T-cell (primary cell): ENCODE measurements around the gene RHOB. TPM values are rescaled to one million over a fixed set of nuclear protein-coding genes. Genes with fewer than 3 reads are reported as not detected.
A peak's percentile ranks its signal among the peaks of the same experiment; 100 is the strongest.
"Not testable (repeated sequence)": the region's sequence is repeated elsewhere in the genome, so short reads cannot be mapped to it uniquely, and the experiment has no call there.

ENCODE experiments used
- ATAC-seq, 4 experiments: fragments of 200-7000 bp in 3 of 4; fragments of 150-1000 bp in 1 of 4; cut with Tn5 transposase; replicated peaks in 1 of 4; 1 replicate in 3 of 4; 2 replicates in 1 of 4; pipeline ENCODE4 v1.10.0; 2021; ENCODE audit warnings: moderate library complexity in 3 of 4, mild to moderate bottlenecking in 2 of 4, moderate number of reproducible peaks in 1 of 4
- CTCF ChIA-PET, 2 donors: fragments of 300-600 bp; sonication (Branson Sonifier 250); formaldehyde crosslinking; loops; one replicate each; lab custom pipeline; 2022; ENCODE audit warnings: antibody characterized with exemption in 2 of 2; lab: Charles Lee
- POLR2A ChIA-PET, 2 donors: fragments of 300-600 bp; sonication (Branson Sonifier 250); formaldehyde crosslinking; loops; one replicate each; lab custom pipeline; 2022; ENCODE audit warnings: antibody characterized with exemption in 2 of 2; lab: Charles Lee
- DNase-seq, 35 experiments: peaks; one replicate each; pipeline versions ENCODE4 v3.0.0 to v3.0.0-alpha.2; 2013 to 2023
- H3K27ac ChIP-seq: one replicate; pipeline ENCODE4 v1.5.1; 2013; ENCODE audit warnings: low read length
- H3K27me3 ChIP-seq, 2 experiments: replicated peaks in 1 of 2; 1 replicate in 1 of 2; 2 replicates in 1 of 2; pipeline versions ENCODE4 v1.6.1 to v1.7.0; 2013; ENCODE audit warnings: low read length in 1 of 2, mixed read lengths in 1 of 2; ENCODE audit not compliant: control insufficient read depth in 2 of 2, insufficient read depth in 2 of 2; ENCODE audit errors: extremely low read depth in 1 of 2
- H3K36me3 ChIP-seq, 2 donors: 1 replicate in 1 of 2; 2 replicates in 1 of 2; pipeline versions ENCODE4 v1.6.1 to v1.7.0; 2013; ENCODE audit warnings: low read length in 1 of 2; ENCODE audit not compliant: control insufficient read depth in 2 of 2, insufficient read depth in 1 of 2; ENCODE audit errors: extremely low read depth in 1 of 2
- H3K4me1 ChIP-seq, 2 experiments: 1 replicate in 1 of 2; 2 replicates in 1 of 2; pipeline versions ENCODE4 v1.6.1 to v1.7.0; 2013; ENCODE audit warnings: low read length in 2 of 2, mixed read lengths in 1 of 2; ENCODE audit not compliant: insufficient read depth in 2 of 2, control insufficient read depth in 1 of 2; ENCODE audit errors: extremely low read depth in 1 of 2
- H3K4me3 ChIP-seq, 2 donors: 1 replicate in 1 of 2; 2 replicates in 1 of 2; pipeline versions ENCODE4 v1.5.1 to v1.7.0; 2013; ENCODE audit warnings: mild to moderate bottlenecking in 2 of 2, low read length in 1 of 2, moderate library complexity in 1 of 2; ENCODE audit not compliant: control insufficient read depth in 1 of 2; ENCODE audit errors: extremely low read depth in 1 of 2
- H3K9me3 ChIP-seq: 2 replicates; pipeline ENCODE4 v1.7.0; 2013
- H3K27ac Mint-ChIP-seq, 2 donors: one replicate each; pipeline ENCODE4 v1.8.0; 2020 to 2021; ENCODE audit warnings: mild to moderate bottlenecking in 2 of 2, mixed read lengths in 2 of 2
- H3K27me3 Mint-ChIP-seq, 2 donors: one replicate each; pipeline ENCODE4 v1.8.0; 2021 to 2022; ENCODE audit warnings: mixed read lengths in 2 of 2
- H3K36me3 Mint-ChIP-seq: one replicate; pipeline ENCODE4 v1.8.0; 2021; ENCODE audit warnings: mixed read lengths
- H3K4me1 Mint-ChIP-seq, 3 donors: one replicate each; pipeline ENCODE4 v1.8.0; 2020 to 2022; ENCODE audit warnings: mixed read lengths in 3 of 3, mild to moderate bottlenecking in 1 of 3
- H3K4me3 Mint-ChIP-seq, 3 donors: one replicate each; pipeline ENCODE4 v1.8.0; 2020 to 2022; ENCODE audit warnings: mild to moderate bottlenecking in 3 of 3, mixed read lengths in 3 of 3, moderate library complexity in 3 of 3
- H3K9me3 Mint-ChIP-seq, 3 donors: one replicate each; pipeline ENCODE4 v1.8.0; 2020 to 2022; ENCODE audit warnings: mixed read lengths in 3 of 3
- WGBS: methylation state at CpG from one replicate; pipeline ENCODE4 v1.1.5; 2013; ENCODE audit warnings: missing lambda C conversion rate; ENCODE audit not compliant: insufficient coverage; 5-methylcytosine and 5-hydroxymethylcytosine counted together
- total RNA-seq, 35 experiments: library from RNA in 6 of 35; stranded (reverse) in 6 of 35; fragments of 120-200 nt in 1 of 35; gene quantifications; one replicate each; pipeline versions ENCODE4 v1.2.1 to v1.2.4 and lab custom pipeline; 2013 to 2026

The RHOB gene
- total RNA-seq, 5 donors from 2014 or later (not counting 1 experiment from before 2014, with no cell fraction given) = 11.4 to 42.4 (median 14.7) TPM

DNA sequence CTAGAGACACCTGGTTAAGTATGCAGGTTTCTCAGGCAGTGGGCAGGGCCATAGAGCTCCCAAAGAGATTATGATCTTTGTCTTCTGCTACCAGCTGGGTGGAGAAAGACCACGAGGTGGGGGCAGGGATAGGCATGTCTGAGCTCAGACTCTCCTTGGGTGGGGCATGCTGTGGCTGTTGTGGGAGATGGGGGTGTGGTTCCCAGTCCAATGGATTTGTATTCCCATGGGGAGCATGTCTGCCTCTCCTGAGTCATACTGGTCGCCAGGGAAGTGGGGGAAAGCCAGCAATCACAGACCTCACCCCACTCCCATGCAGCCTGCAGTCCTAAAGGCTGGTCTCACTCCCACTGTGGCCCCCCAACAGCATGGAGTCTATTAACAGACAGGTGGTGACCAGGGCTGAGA lies 31.4 kb upstream of the RHOB start:
- Histone ChIP-seq H3K4me3 (no peak overlapping the region), H3K36me3 (no peaks in the 10 kb centered on the region), H3K9me3 (no peaks in the 10 kb centered on the region), H3K4me1 (no peaks in the 10 kb centered on the region), H3K27me3 (peaks cover 0 to 23% of the 10 kb centered on the region in 2 experiments), H3K27ac (no peak overlapping the region)
- no peak overlapping the region for H3K27ac Mint-ChIP-seq
- ChIA-PET CTCF (interaction anchor here in 1 of 2 donors (0.8 kb wide), 1 partner anchor 43 kb away, joined by 6 read pairs; no protein-coding TSS in a partner anchor), POLR2A (no interaction called here)
- no peaks in the 10 kb centered on the region for H3K9me3 Mint-ChIP-seq
- 57% methylated on average over 2 of the region's 2 CpGs for WGBS
- ATAC-seq = no peak
- peaks cover 3% of the 10 kb centered on the region for H3K36me3 Mint-ChIP-seq
- DNase-seq = no peak
- H3K27me3 Mint-ChIP-seq = peaks cover 6 to 16% of the 10 kb centered on the region in 2 donors
- H3K4me3 Mint-ChIP-seq = no peak overlapping the region
- H3K4me1 Mint-ChIP-seq = no peaks in the 10 kb centered on the region

GRCh38 chr2:20416723-20417122 lies 30.2 kb upstream of the RHOB start:
- ATAC-seq = no peak
- Mint-ChIP-seq H3K4me3 (no peak overlapping the region), H3K4me1 (no peaks in the 10 kb centered on the region), H3K27ac (no peak overlapping the region), H3K9me3 (no peaks in the 10 kb centered on the region), H3K27me3 (peaks cover 4 to 16% of the 10 kb centered on the region in 2 donors), H3K36me3 (peaks cover 3% of the 10 kb centered on the region)
- WGBS = 20% methylated on average over 1 of the region's 1 CpG
- Histone ChIP-seq H3K9me3 (no peaks in the 10 kb centered on the region), H3K27ac (no peak overlapping the region), H3K27me3 (peaks cover 0 to 21% of the 10 kb centered on the region in 2 experiments), H3K4me3 (no peak overlapping the region), H3K36me3 (no peaks in the 10 kb centered on the region), H3K4me1 (no peaks in the 10 kb centered on the region)
- no peak for DNase-seq
- ChIA-PET POLR2A (interaction anchor here in 1 of 2 donors (0.7 kb wide), 1 partner anchor 16 kb away, joined by 3 read pairs; no protein-coding TSS in a partner anchor), CTCF (no interaction called here)

DNA sequence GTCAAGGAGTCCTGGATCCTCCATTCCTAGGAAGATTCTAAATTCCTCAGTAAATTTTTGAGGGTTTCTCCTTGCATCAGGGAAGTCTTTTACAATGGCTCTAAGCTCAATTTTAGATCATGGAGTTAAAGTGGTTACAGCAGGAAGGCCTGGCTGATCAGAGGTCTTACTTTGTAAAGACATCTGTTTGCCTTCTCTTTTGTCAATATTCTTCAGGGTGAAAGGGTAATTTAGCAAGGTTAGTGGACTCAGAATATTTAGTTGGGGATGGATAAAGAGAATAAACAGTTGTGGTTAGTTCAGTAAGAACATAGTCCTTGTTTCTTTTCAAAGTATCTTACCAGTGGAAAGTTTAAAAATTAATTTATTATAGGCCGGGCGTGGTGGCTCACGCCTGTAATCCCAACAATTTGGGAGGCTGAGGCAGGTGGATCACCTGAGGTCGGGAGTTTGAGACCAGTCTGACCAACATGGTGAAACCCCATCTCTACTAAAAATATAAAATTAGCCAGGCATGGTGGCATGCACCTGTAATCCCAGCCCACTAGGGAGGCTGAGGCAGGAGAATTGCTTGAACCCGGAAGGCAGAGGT lies 29.5 kb upstream of the RHOB start:
- DNase-seq, POLR2A ChIA-PET, H3K4me3 Mint-ChIP-seq, H3K9me3 Mint-ChIP-seq, H3K27ac Mint-ChIP-seq, H3K36me3 Mint-ChIP-seq, H3K4me1 ChIP-seq, CTCF ChIA-PET, H3K4me3 ChIP-seq, H3K4me1 Mint-ChIP-seq, H3K36me3 ChIP-seq, ATAC-seq, H3K9me3 ChIP-seq, H3K27ac ChIP-seq: not testable (repeated sequence)
- no CpG with 5 or more reads among the region's 5 CpGs for WGBS
- peaks cover 0 to 26% of the 10 kb centered on the region in 2 experiments for H3K27me3 ChIP-seq
- peaks cover 4 to 16% of the 10 kb centered on the region in 2 donors for H3K27me3 Mint-ChIP-seq

DNA sequence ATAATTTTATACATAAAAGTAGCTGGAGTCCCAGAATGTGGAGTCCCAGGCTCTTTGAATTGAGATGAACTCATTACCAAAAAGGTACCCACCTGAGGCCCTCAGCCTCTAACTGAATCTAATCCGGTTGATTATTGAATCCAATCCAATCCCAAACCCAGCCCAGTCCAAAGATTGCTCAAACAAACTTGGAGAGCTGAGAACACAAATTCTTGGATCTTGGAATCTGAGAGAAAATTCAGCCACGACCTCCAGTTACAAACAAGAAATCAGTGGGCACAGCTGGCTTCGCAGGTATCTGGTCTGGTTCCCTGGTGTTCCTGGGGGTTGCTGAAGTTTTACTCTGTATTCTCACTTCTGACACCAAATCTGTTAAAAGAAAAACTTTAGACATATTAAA lies 28.4 kb upstream of the RHOB start:
- no peaks in the 10 kb centered on the region for H3K9me3 Mint-ChIP-seq
- ChIA-PET POLR2A (no interaction called here), CTCF (interaction anchor here in 1 of 2 donors (0.6 kb wide), 1 partner anchor 8 kb away, joined by 3 read pairs; no protein-coding TSS in a partner anchor)
- peaks cover 4 to 16% of the 10 kb centered on the region in 2 donors for H3K27me3 Mint-ChIP-seq
- no peak overlapping the region for H3K4me3 Mint-ChIP-seq
- DNase-seq (peak in 1 of 35 experiments; percentile 7), ATAC-seq (no peak)
- Histone ChIP-seq H3K4me1 (no peaks in the 10 kb centered on the region), H3K4me3 (no peak overlapping the region), H3K27me3 (peaks cover 0 to 33% of the 10 kb centered on the region in 2 experiments), H3K36me3 (no peaks in the 10 kb centered on the region), H3K9me3 (no peaks in the 10 kb centered on the region), H3K27ac (no peak overlapping the region)
- WGBS = 67% methylated on average over 1 of the region's 3 CpGs
- H3K4me1 Mint-ChIP-seq = peaks cover 0 to 5% (median 0%) of the 10 kb centered on the region in 3 donors
- no peak overlapping the region for H3K27ac Mint-ChIP-seq
- H3K36me3 Mint-ChIP-seq = peaks cover 3% of the 10 kb centered on the region

DNA sequence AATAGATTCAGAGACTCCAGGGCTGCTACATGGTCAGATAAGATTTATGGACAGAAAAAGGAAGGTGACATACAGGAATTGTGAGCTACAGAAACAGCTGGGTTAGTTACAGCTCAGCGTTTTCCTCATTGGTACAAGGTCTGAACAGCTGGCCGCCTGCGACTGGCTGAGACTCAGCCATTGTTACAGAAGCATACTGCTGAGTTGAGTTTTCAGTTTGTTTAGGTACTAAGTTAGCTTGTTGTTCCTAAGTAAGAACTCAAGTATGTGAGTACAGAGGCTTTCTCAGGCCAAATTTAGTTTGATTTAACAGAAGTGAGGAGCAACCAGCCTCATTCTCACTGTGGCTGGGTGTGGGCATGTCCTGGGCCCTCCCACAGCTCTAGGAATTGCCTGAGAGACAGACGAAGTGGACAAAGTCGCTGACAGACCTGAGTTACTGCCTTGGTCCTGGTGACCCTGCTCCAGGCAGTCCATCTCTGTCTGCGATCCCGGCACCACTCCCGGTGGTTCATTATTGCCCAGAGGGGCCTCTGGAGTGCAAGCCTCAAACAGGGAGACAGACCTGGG lies 27.8 kb upstream of the RHOB start:
- Mint-ChIP-seq H3K4me3 (no peak overlapping the region), H3K27me3 (peaks cover 4 to 16% of the 10 kb centered on the region in 2 donors), H3K27ac (no peak overlapping the region), H3K36me3 (peaks cover 3% of the 10 kb centered on the region), H3K4me1 (peaks cover 0 to 10% (median 0%) of the 10 kb centered on the region in 3 donors), H3K9me3 (no peaks in the 10 kb centered on the region)
- ChIA-PET CTCF (interaction anchor here in 1 of 2 donors (0.6 kb wide), 1 partner anchor 9 kb away, joined by 3 read pairs; no protein-coding TSS in a partner anchor), POLR2A (interaction anchor here in 1 of 2 donors (0.7 kb wide), 1 partner anchor 212 kb away, joined by 3 read pairs; no protein-coding TSS in a partner anchor)
- DNase-seq (peak in 1 of 35 experiments; percentile 17), ATAC-seq (no peak)
- Histone ChIP-seq H3K9me3 (no peaks in the 10 kb centered on the region), H3K27me3 (peaks cover 0 to 31% of the 10 kb centered on the region in 2 experiments), H3K4me3 (no peak overlapping the region), H3K27ac (no peak overlapping the region), H3K36me3 (no peaks in the 10 kb centered on the region), H3K4me1 (peaks cover 0 to 4% of the 10 kb centered on the region in 2 experiments)
- 76% methylated on average over 8 of the region's 8 CpGs for WGBS

DNA sequence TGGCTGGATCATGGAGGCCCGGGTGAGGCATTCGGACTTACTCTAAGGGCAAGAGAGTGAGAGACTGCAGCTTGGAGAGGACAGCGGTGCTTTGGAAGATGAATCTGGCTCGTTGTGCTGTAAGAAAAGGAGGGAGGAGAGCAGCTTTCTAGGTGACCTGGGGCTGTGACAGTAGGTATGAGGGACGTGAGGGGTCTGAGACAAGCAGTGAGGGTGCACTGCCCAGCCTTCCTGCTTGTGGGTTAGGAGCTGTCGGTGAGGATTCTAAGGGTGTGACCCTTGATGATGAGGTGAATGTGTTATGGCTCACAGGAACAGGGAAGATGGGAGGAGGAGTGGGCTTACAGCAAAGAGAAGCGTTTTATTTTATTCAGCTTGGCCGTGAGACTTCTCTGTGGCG lies 27.1 kb upstream of the RHOB start:
- ChIA-PET POLR2A (interaction anchor here in 1 of 2 donors (0.7 kb wide), 1 partner anchor 211 kb away, joined by 3 read pairs; no protein-coding TSS in a partner anchor), CTCF (interaction anchor here in 1 of 2 donors (0.7 kb wide), 1 partner anchor 8 kb away, joined by 3 read pairs; no protein-coding TSS in a partner anchor)
- ATAC-seq (no peak), DNase-seq (peak in 1 of 35 experiments; percentile 3)
- no peak overlapping the region for H3K27ac ChIP-seq
- no peak overlapping the region for H3K4me3 Mint-ChIP-seq
- H3K4me1 Mint-ChIP-seq = peaks cover 4 to 15% (median 4%) of the 10 kb centered on the region in 3 donors
- peaks cover 0 to 32% of the 10 kb centered on the region in 2 experiments for H3K27me3 ChIP-seq
- H3K4me1 ChIP-seq = peaks cover 0 to 10% of the 10 kb centered on the region in 2 experiments
- H3K9me3 ChIP-seq = no peaks in the 10 kb centered on the region
- WGBS = 83% methylated on average over 8 of the region's 9 CpGs
- H3K36me3 ChIP-seq = no peaks in the 10 kb centered on the region
- H3K27me3 Mint-ChIP-seq = peaks cover 2 to 16% of the 10 kb centered on the region in 2 donors
- no peak overlapping the region for H3K4me3 ChIP-seq
- peaks cover under 1% of the 10 kb centered on the region for H3K36me3 Mint-ChIP-seq
- H3K9me3 Mint-ChIP-seq = no peaks in the 10 kb centered on the region
- no peak overlapping the region for H3K27ac Mint-ChIP-seq
